Right lobe of liver (tissue), 6 donors: ENCODE results near the gene CD81. TPM values are rescaled to one million over a fixed set of nuclear protein-coding genes. Genes with fewer than 3 reads are reported as not detected.

Experiments used
- ATAC-seq, 4 donors: fragments of 200-7000 bp; cut with Tn5 transposase; one replicate each; pipeline ENCODE4 v1.9.1; 2020; ENCODE audit warnings: mild to moderate bottlenecking in 4 of 4, moderate library complexity in 4 of 4
- DNase-seq, 3 donors: peaks; one replicate each; pipeline ENCODE4 v3.0.0-alpha.2; 2020
- H3K27ac ChIP-seq, 3 donors: fragments of 200-600 bp; one replicate each; pipeline ENCODE4 v1.8.0; 2022
- H3K27me3 ChIP-seq, 2 donors: fragments of 200-600 bp; one replicate each; pipeline ENCODE4 v1.8.0; 2022
- H3K36me3 ChIP-seq, 4 donors: fragments of 200-600 bp; sonication (generic) in 1 of 4; one replicate each; pipeline versions ENCODE4 v1.5.1 to v1.8.0; 2017 to 2022; ENCODE audit warnings: control low read depth in 1 of 4
- H3K4me1 ChIP-seq, 4 donors: fragments of 200-600 bp; sonication (generic) in 1 of 4; one replicate each; pipeline versions ENCODE4 v1.5.1 to v1.8.0; 2017 to 2022; ENCODE audit warnings: control low read depth in 1 of 4
- H3K4me3 ChIP-seq, 3 donors: fragments of 200-600 bp; one replicate each; pipeline ENCODE4 v1.8.0; 2022
- H3K9me3 ChIP-seq, 4 donors: fragments of 200-600 bp; sonication (generic) in 1 of 4; one replicate each; pipeline versions ENCODE4 v1.5.1 to v1.8.0; 2017 to 2022; ENCODE audit warnings: control low read depth in 1 of 4
- POLR2A ChIP-seq: fragments of 450-650 bp; IDR thresholded peaks from one replicate; pipeline ENCODE4 v1.6.1; 2017; ENCODE audit warnings: antibody characterized with exemption, mild to moderate bottlenecking
- WGBS: methylation state at CpG from one replicate; pipeline ENCODE4 v1.1.6; 2018; ENCODE audit warnings: low coverage, low lambda C conversion rate; ENCODE audit not compliant: insufficient coverage; ENCODE audit errors: missing lambda C conversion rate; 5-methylcytosine and 5-hydroxymethylcytosine counted together
- intact Hi-C, 2 donors: fragments of 100-400 bp; cut with DNase I; formaldehyde crosslinking; loops; one replicate each; pipeline versions ENCODE4 v1.11.2 to v1.14.1; 2022
- total RNA-seq, 6 experiments: library from RNA; depleted of rRNA in 2 of 6; stranded (reverse); fragments of >200 nt in 2 of 6; fragmentation: NEBNext Ultra II Directional in 3 of 6; extraction: Animal tissue kit (Norgen Biotek cat#: 25700) in 3 of 6; gene quantifications; one replicate each; pipeline versions ENCODE4 v1.1.0 to v1.2.4, GENCODE V29; 2016 to 2023
- TF ChIP-seq, protein P1 (sequence below), 4 donors: fragments of 200-600 bp in 3 of 4; fragments of 450-650 bp in 1 of 4; IDR thresholded peaks; one replicate each; pipeline versions ENCODE4 v1.5.1 to v1.8.0; 2016 to 2022; ENCODE audit warnings: antibody characterized with exemption in 4 of 4, mild to moderate bottlenecking in 2 of 4
- donor health status: DM: no; HTN: yes; CAD: no.
- donor health status: DM: no; HTN: no; CAD: no.
- donor health status: DM: no; HTN: no; CAD: no.
- donor health status: DM: no; HTN: yes; CAD: no.
- donor health status: DM: no; HTN: yes; CAD: no.

CD81 gene
- total RNA-seq, 6 experiments from 2014 or later: 433 to 721 (median 528) TPM

DNA sequence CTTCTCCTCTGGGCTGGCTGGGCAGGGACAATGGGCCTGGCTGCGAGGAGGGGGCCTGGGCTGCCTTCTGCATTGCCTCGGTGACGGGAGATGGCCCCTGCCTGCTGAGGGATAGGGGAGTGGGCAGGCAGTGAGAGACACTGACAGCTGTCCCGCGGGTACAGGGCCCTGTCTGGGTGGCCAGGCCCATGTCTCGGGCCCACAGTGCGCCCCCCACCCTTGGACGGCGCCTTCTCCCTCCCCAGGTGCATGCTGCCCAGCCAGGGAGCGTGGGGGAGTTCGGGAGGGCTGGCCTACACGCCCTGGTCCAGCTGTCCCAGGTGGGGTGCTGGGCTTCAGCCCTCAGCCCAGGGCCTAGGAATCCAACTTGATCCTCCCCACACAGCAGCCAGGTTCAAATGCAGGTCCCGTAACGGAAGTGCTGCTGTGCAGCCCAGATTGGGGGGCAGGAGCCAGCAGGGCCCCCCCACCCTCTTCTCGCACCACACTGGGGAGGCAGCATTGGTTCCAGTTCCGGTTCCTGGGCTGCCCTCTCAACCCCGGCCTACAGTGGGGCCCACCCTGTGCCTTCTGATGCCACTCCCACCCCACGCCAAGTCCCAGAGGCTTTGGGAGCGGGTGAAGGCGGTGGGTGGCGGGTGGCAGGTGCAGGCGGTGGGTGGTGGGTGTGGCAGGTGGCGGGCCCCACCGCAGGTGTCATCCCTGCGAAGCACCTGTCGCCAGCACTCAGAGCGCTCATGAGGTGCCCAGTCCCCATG is 16.2 kb downstream of the CD81 start:
- TF ChIP-seq POLR2A: no peak
- TF ChIP-seq, protein P1, sequence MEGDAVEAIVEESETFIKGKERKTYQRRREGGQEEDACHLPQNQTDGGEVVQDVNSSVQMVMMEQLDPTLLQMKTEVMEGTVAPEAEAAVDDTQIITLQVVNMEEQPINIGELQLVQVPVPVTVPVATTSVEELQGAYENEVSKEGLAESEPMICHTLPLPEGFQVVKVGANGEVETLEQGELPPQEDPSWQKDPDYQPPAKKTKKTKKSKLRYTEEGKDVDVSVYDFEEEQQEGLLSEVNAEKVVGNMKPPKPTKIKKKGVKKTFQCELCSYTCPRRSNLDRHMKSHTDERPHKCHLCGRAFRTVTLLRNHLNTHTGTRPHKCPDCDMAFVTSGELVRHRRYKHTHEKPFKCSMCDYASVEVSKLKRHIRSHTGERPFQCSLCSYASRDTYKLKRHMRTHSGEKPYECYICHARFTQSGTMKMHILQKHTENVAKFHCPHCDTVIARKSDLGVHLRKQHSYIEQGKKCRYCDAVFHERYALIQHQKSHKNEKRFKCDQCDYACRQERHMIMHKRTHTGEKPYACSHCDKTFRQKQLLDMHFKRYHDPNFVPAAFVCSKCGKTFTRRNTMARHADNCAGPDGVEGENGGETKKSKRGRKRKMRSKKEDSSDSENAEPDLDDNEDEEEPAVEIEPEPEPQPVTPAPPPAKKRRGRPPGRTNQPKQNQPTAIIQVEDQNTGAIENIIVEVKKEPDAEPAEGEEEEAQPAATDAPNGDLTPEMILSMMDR (IDR thresholded peaks at IDR 0.05): no peak
- ATAC-seq (no peak), DNase-seq (no peak)
- Histone ChIP-seq H3K27ac (no peak overlapping the region), H3K4me3 (no peak overlapping the region), H3K4me1 (peaks cover 0 to 24% (median 11%) of the 10 kb centered on the region in 4 donors), H3K27me3 (no peaks in the 10 kb centered on the region), H3K9me3 (no peaks in the 10 kb centered on the region), H3K36me3 (peaks cover 5 to 74% (median 18%) of the 10 kb centered on the region in 4 donors)
- intact Hi-C loops: loop anchor here in 1 of 2 donors (10.0 kb wide), 1 partner anchor 638 kb away; the partner anchor contains the start of gene IFITM10
- WGBS: 90% methylated on average over 8 of the region's 27 CpGs

- no peak for ATAC-seq
- Histone ChIP-seq H3K36me3 (peaks cover 5 to 74% (median 18%) of the 10 kb centered on the region in 4 donors), H3K27ac (no peak overlapping the region), H3K27me3 (no peaks in the 10 kb centered on the region), H3K9me3 (no peaks in the 10 kb centered on the region), H3K4me1 (peaks cover 0 to 23% (median 8%) of the 10 kb centered on the region in 4 donors), H3K4me3 (no peak overlapping the region)
- DNase-seq: no peak
- WGBS: 61% methylated on average over 9 of the region's 34 CpGs
- intact Hi-C loops: loop anchor here in 1 of 2 donors (10.0 kb wide), 1 partner anchor 639 kb away; the partner anchor contains the start of gene IFITM10
- TF ChIP-seq, protein P1 (IDR thresholded peaks at IDR 0.05): no peak
- TF ChIP-seq POLR2A: no peak
Observed at GRCh38 chr11:2393941-2394817, 17.1 kb downstream of the CD81 start.

DNA sequence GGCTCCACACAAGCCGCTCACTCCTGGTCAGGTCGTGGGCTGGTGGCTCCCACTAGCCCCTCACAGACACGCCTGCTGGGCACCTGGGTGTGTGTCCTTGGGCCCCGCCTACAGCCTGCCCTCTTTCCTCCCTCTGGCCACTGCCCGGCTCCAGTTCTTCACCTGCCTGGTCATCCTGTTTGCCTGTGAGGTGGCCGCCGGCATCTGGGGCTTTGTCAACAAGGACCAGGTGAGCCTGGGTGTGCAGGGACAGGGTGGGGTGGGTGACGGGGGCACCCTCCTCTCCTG is 17.7 kb downstream of the CD81 start:
- no peak overlapping the region for H3K4me3 ChIP-seq
- TF ChIP-seq, protein P1 (IDR thresholded peaks at IDR 0.05): no peak
- no peak for TF ChIP-seq POLR2A
- H3K9me3 ChIP-seq: no peaks in the 10 kb centered on the region
- no peak overlapping the region for H3K27ac ChIP-seq
- ATAC-seq: no peak
- H3K27me3 ChIP-seq: no peaks in the 10 kb centered on the region
- peaks cover 5 to 74% (median 18%) of the 10 kb centered on the region in 4 donors for H3K36me3 ChIP-seq
- WGBS: no CpG with 5 or more reads among the region's 8 CpGs
- peaks cover 0 to 22% (median 5%) of the 10 kb centered on the region in 4 donors for H3K4me1 ChIP-seq
- DNase-seq: no peak
- intact Hi-C loops: loop anchor here in 1 of 2 donors (10.0 kb wide), 1 partner anchor 640 kb away; the partner anchor contains the start of gene IFITM10

DNA sequence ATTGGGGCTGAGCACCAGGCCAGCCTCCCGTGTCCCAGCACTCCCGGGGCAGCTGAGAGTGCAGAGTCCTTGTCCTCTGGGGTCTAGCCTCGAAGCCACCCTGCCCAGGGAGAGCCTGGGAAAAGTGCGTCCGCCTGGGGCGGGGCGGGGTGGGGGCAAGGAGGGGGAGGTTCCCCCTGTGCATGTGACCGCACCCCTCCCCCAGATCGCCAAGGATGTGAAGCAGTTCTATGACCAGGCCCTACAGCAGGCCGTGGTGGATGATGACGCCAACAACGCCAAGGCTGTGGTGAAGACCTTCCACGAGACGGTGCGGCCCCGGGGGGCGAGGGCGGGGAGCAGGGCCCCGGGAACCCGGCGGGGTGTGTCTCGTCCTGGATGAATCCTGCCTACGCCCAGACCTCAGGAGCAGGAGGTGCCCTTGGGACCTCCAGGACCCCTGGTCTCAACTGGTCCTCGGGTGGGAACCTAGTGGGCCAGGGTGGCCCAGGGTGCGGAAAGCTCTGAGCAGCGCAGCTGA is 18.2 kb downstream of the CD81 start:
- Histone ChIP-seq H3K4me1 (peaks cover 0 to 17% (median 2%) of the 10 kb centered on the region in 4 donors), H3K4me3 (no peak overlapping the region), H3K36me3 (peaks cover 5 to 72% (median 18%) of the 10 kb centered on the region in 4 donors), H3K9me3 (no peaks in the 10 kb centered on the region), H3K27ac (no peak overlapping the region), H3K27me3 (no peaks in the 10 kb centered on the region)
- intact Hi-C loops: loop anchor here in 1 of 2 donors (10.0 kb wide), 1 partner anchor 640 kb away; the partner anchor contains the start of gene IFITM10
- DNase-seq (no peak), ATAC-seq (no peak)
- TF ChIP-seq POLR2A: no peak
- TF ChIP-seq, protein P1 (IDR thresholded peaks at IDR 0.05): no peak
- no CpG with 5 or more reads among the region's 26 CpGs for WGBS
